ENCODE measurements around the gene FERMT3.
A peak's percentile ranks its signal among the peaks of the same experiment; 100 is the strongest.

FERMT3 gene

GRCh38 chr11:64180891-64181290 is 25.6 kb upstream of the FERMT3 start:
- Mint-ChIP-seq H3K4me1 (ENCODE audit: low read depth) (peaks cover 56% of the 10 kb centered on the region), H3K9me3 (no peaks in the 10 kb centered on the region), H3K4me3 (no peak overlapping the region), H3K27ac (no peak overlapping the region), H3K36me3 (ENCODE audit: low read depth) (peaks cover 34% of the 10 kb centered on the region), H3K27me3 (no peaks in the 10 kb centered on the region)
- no peak for DNase-seq

- H3K27ac Mint-ChIP-seq = peak overlapping the region; percentile 51
- H3K4me3 Mint-ChIP-seq = peak overlapping the region; percentile 51
- no peaks in the 10 kb centered on the region for H3K9me3 Mint-ChIP-seq
- no peaks in the 10 kb centered on the region for H3K27me3 Mint-ChIP-seq
- DNase-seq = peak; percentile 61
- H3K36me3 Mint-ChIP-seq (ENCODE audit: low read depth) = peaks cover 37% of the 10 kb centered on the region
- H3K4me1 Mint-ChIP-seq (ENCODE audit: low read depth) = peaks cover 54% of the 10 kb centered on the region
Measured at GRCh38 chr11:64181506-64182411, 24.8 kb upstream of the FERMT3 start.

GRCh38 chr11:64183890-64184289 is 22.6 kb upstream of the FERMT3 start:
- DNase-seq = no peak
- no peaks in the 10 kb centered on the region for H3K9me3 Mint-ChIP-seq
- H3K36me3 Mint-ChIP-seq (ENCODE audit: low read depth) = peaks cover 24% of the 10 kb centered on the region
- no peaks in the 10 kb centered on the region for H3K27me3 Mint-ChIP-seq
- peaks cover 44% of the 10 kb centered on the region for H3K4me1 Mint-ChIP-seq (ENCODE audit: low read depth)
- H3K27ac Mint-ChIP-seq = peak overlapping the region; percentile 51
- H3K4me3 Mint-ChIP-seq = no peak overlapping the region

GRCh38 chr11:64185175-64185692 is 21.3 kb upstream of the FERMT3 start:
- Mint-ChIP-seq H3K36me3 (ENCODE audit: low read depth) (peaks cover 25% of the 10 kb centered on the region), H3K9me3 (no peaks in the 10 kb centered on the region), H3K27ac (peak overlapping the region; percentile 99), H3K27me3 (no peaks in the 10 kb centered on the region), H3K4me1 (ENCODE audit: low read depth) (peaks cover 50% of the 10 kb centered on the region), H3K4me3 (no peak overlapping the region)
- no peak for DNase-seq

- H3K36me3 Mint-ChIP-seq (ENCODE audit: low read depth) = peaks cover 31% of the 10 kb centered on the region
- no peaks in the 10 kb centered on the region for H3K9me3 Mint-ChIP-seq
- H3K4me1 Mint-ChIP-seq (ENCODE audit: low read depth) = peaks cover 51% of the 10 kb centered on the region
- no peak within 1 kb of the TSS for H3K4me3 Mint-ChIP-seq
- H3K27me3 Mint-ChIP-seq = no peaks in the 10 kb centered on the region
- H3K27ac Mint-ChIP-seq = peak within 1 kb of the TSS; percentile 99
- peak; percentile 98 for DNase-seq
Measured at GRCh38 chr11:64185693-64186491, 20.6 kb upstream of the FERMT3 start, which contains the start of gene STIP1. TSS of gene STIP1 (plus strand) at chr11:64186171. CDS start at chr11:64186262, 91 bp downstream.

- Mint-ChIP-seq H3K4me3 (no peak overlapping the region), H3K9me3 (no peaks in the 10 kb centered on the region), H3K36me3 (ENCODE audit: low read depth) (peaks cover 37% of the 10 kb centered on the region), H3K27me3 (no peaks in the 10 kb centered on the region), H3K27ac (peak overlapping the region; percentile 99), H3K4me1 (ENCODE audit: low read depth) (peaks cover 48% of the 10 kb centered on the region)
- DNase-seq = peak; percentile 68
Measured at GRCh38 chr11:64186492-64187165, 19.9 kb upstream of the FERMT3 start.

- H3K27me3 Mint-ChIP-seq = no peaks in the 10 kb centered on the region
- H3K4me3 Mint-ChIP-seq = no peak overlapping the region
- peaks cover 79% of the 10 kb centered on the region for H3K36me3 Mint-ChIP-seq (ENCODE audit: low read depth)
- no peaks in the 10 kb centered on the region for H3K9me3 Mint-ChIP-seq
- H3K4me1 Mint-ChIP-seq (ENCODE audit: low read depth) = peaks cover 54% of the 10 kb centered on the region
- DNase-seq = no peak
- peak overlapping the region; percentile 82 for H3K27ac Mint-ChIP-seq
Measured at GRCh38 chr11:64192434-64192833, 14.1 kb upstream of the FERMT3 start.

- peaks cover 31% of the 10 kb centered on the region for H3K4me1 Mint-ChIP-seq (ENCODE audit: low read depth)
- DNase-seq = no peak
- H3K4me3 Mint-ChIP-seq = no peak overlapping the region
- H3K36me3 Mint-ChIP-seq (ENCODE audit: low read depth) = peaks cover 99% of the 10 kb centered on the region
- H3K27me3 Mint-ChIP-seq = no peaks in the 10 kb centered on the region
- no peaks in the 10 kb centered on the region for H3K9me3 Mint-ChIP-seq
- peak overlapping the region; percentile 70 for H3K27ac Mint-ChIP-seq
Measured at GRCh38 chr11:64196626-64197025, 9.9 kb upstream of the FERMT3 start.

- peaks cover 99% of the 10 kb centered on the region for H3K36me3 Mint-ChIP-seq (ENCODE audit: low read depth)
- no peak for DNase-seq
- no peaks in the 10 kb centered on the region for H3K9me3 Mint-ChIP-seq
- no peaks in the 10 kb centered on the region for H3K27me3 Mint-ChIP-seq
- no peak overlapping the region for H3K27ac Mint-ChIP-seq
- H3K4me1 Mint-ChIP-seq (ENCODE audit: low read depth) = peaks cover 29% of the 10 kb centered on the region
- no peak overlapping the region for H3K4me3 Mint-ChIP-seq
Measured at GRCh38 chr11:64198511-64198910, 8.0 kb upstream of the FERMT3 start.

- Mint-ChIP-seq H3K27ac (peak overlapping the region; percentile 80), H3K27me3 (no peaks in the 10 kb centered on the region), H3K4me3 (no peak overlapping the region), H3K4me1 (ENCODE audit: low read depth) (peaks cover 36% of the 10 kb centered on the region), H3K9me3 (no peaks in the 10 kb centered on the region), H3K36me3 (ENCODE audit: low read depth) (peaks cover 99% of the 10 kb centered on the region)
- DNase-seq = no peak
Measured at GRCh38 chr11:64201543-64201942, 5.0 kb upstream of the FERMT3 start.

- Mint-ChIP-seq H3K9me3 (no peaks in the 10 kb centered on the region), H3K36me3 (ENCODE audit: low read depth) (peaks cover 99% of the 10 kb centered on the region), H3K4me3 (no peak overlapping the region), H3K27me3 (no peaks in the 10 kb centered on the region), H3K27ac (peak overlapping the region; percentile 23), H3K4me1 (ENCODE audit: low read depth) (peaks cover 38% of the 10 kb centered on the region)
- no peak for DNase-seq
Measured at GRCh38 chr11:64202992-64203391, 3.5 kb upstream of the FERMT3 start.

GRCh38 chr11:64203421-64204079 is 3.0 kb upstream of the FERMT3 start:
- no peak for DNase-seq
- Mint-ChIP-seq H3K9me3 (no peaks in the 10 kb centered on the region), H3K27ac (peak overlapping the region; percentile 23), H3K4me3 (no peak overlapping the region), H3K36me3 (ENCODE audit: low read depth) (peaks cover 99% of the 10 kb centered on the region), H3K27me3 (no peaks in the 10 kb centered on the region), H3K4me1 (ENCODE audit: low read depth) (peaks cover 40% of the 10 kb centered on the region)

- DNase-seq = no peak
- no peaks in the 10 kb centered on the region for H3K9me3 Mint-ChIP-seq
- H3K27me3 Mint-ChIP-seq = no peaks in the 10 kb centered on the region
- no peak overlapping the region for H3K4me3 Mint-ChIP-seq
- H3K27ac Mint-ChIP-seq = peak overlapping the region; percentile 99
- peaks cover 45% of the 10 kb centered on the region for H3K4me1 Mint-ChIP-seq (ENCODE audit: low read depth)
- H3K36me3 Mint-ChIP-seq (ENCODE audit: low read depth) = peaks cover 99% of the 10 kb centered on the region
Measured at GRCh38 chr11:64204080-64204440, 2.5 kb upstream of the FERMT3 start.
